Measurements from ENCODE around the gene PTK7.
"Not testable (repeated sequence)": the region's sequence is repeated elsewhere in the genome, so short reads cannot be mapped to it uniquely, and the experiment has no call there.

PTK7 gene

DNA sequence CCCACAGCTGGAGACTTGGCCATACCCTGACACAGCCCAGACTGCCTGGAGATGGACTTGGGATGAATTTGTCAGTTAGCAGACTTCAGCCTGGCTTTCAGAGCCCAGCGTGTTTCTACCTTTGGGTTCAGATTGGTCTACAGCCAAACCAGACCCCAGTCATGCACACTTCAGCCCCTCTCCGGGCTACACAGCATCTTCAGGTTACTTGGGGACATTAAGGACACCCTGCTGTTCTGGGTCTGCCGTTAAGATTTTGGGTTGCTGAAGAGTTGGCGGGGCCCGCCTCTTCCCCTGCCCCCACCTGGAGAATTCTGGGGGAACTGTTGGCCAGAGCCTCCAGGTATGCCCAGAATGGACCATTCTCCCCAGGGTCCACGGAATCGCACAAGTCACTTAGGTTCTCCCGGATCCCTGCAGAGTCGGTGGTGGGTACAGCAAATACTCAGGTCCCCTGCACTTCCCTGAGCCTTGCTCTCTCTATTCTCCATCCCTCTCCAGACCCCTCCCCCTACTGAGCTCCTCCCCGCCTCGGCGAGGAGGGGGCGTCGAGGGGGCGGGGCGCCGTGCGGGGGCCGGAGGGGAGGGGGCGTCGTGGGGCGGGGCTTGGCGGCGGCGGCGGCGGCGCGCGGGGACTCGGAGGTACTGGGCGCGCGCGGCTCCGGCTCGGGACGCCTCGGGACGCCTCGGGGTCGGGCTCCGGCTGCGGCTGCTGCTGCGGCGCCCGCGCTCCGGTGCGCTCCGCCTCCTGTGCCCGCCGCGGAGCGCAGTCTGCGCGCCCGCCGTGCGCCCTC is at the start of gene PTK7:
TSS of gene PTK7 (plus strand) at position 645 of the 794 bp plus-strand sequence. CDS start 175 bp downstream, outside the sequence.
- DNase-seq, result peak; percentile 82

DNA sequence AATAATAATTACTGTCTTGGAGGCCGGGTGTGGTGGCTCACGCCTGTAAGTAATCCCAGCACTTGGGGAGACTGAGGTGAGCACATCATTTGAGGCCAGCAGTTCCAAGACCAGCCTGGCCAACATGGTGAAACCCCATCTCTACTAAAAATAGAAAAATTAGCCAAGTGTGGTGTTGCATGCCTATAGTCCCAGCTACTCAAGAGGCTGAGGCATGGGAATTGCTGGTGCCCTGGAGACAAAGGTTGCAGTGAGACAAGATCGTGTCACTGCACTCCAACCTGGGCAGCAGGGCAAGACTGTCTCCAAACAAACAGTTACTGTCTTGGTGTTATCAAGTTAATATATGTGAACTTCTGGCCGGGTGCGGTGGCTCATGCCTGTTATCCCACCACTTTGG is 49.7 kb upstream of the PTK7 start:
- no peak for DNase-seq

DNA sequence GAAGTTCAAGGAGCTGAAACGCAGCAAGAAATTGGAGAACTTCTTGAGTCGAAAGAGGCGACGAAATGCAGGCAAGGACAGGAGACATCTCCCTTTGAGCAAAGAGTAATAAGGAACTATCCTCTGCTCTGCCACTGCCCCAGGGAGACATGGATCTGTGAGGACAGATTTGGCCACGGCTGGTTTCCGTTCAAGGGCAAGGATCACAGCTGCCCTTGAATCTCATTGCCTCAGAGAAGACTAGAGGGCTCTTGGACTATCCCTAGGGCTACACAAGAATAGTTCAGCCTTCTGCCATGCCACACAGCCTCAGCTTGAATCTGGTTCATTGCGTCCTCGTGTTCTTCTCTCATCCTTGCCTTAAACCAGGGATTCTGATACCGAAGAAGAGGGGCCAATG is 47.0 kb upstream of the PTK7 start:
- DNase-seq, result no peak

DNA sequence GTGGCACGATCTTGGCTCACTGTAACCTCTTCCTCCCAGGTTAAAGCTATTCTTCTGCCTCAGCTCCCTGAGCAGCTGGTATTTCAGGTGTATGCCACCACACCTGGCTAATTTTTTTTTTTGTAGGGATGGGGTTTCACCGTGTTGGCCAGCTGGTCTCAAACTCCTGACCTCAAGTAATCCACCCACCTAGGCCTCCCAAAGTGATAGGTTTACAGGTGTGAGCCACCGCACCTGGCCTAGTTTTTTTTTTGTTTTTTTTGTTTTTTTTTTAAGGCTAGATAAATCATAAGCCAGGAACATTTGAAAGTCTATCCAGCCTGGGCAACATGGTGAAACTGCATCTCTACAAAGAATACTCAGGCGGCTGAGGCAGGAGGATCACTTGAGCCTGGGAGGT is 43.8 kb upstream of the PTK7 start:
- no peak for DNase-seq

DNA sequence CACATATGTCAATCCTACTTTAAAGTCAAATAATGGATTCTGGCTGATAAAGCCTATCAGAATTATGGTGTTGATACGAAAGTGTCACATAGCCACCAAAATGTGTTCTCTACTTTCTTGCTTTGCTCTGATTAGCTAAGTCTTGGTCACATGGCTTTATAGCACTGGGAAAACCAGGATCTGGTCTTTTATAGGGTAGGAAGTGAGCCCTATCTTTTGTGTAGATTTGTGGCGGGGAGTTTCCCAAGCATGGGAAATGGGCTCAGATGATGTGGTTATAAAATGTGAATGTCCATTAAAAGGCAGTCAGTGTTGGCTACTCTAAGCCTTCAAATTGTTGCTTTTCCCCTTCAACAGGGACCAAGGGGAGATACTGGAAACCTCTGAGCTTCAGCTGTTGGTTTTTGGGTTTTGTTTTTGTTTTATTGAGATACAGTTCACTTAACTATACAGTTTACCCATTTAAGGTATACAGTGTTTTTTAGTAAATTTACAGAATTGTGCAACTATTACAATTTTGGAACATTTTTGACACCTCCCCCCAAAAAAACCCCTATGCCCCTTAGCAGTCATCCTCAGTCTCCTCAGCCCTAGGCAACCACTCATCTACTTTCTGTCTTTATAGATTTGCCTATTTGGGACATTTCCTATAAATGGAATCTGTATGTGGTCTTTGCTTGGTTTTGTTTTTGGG is 42.5 kb upstream of the PTK7 start:
- no peak for DNase-seq

DNA sequence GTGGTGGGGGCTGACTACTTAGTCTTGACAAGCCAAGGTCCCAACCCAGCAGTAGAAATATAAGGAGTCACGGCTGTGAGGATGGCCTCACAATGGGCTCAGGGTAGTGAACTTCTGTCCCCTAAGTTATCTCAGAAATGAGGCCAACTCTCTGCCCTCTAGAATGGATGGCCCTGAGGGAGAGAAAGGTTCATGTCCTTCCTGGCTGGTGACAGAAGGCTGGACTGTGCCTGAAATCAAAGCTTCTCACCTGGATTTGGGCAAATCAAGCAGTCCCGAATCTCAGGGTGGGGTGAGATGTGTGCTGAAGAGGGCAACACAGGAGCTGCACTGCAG is 42.0 kb upstream of the PTK7 start:
- DNase-seq, result no peak

DNA sequence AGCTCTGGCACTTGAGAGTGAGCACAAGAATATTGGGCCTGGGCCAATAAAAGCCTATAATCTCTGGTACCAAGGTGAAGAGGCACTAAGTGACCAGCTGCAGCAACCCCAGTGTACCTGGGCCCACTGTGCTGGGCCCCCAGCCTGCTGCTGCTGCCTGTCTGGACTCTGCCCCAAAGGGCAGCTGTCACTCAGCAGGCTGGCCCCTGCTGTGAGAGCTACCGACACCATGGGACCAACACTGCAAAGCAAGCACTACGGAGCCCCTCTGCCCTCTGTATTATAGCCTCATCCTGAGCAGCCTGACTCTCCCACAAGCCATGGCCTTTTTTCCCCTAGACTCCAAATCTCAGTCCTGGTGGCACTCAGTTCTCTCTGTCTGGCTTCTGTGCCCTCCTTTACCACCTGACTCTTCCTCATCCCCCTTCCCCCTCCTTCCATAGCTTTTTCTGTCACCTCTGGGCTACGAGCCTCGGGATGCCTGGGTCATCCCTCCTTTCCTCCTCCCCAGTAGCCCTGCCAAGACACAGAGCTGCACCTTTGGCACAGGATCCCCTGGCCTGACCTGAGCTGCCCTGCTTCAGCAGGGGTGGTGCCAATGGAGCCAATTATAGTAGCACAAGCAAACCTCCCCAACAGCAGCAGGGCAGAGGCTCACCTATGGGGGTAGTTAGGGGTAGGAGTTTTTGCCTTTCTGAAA is 40.5 kb upstream of the PTK7 start:
- DNase-seq, result no peak

DNA sequence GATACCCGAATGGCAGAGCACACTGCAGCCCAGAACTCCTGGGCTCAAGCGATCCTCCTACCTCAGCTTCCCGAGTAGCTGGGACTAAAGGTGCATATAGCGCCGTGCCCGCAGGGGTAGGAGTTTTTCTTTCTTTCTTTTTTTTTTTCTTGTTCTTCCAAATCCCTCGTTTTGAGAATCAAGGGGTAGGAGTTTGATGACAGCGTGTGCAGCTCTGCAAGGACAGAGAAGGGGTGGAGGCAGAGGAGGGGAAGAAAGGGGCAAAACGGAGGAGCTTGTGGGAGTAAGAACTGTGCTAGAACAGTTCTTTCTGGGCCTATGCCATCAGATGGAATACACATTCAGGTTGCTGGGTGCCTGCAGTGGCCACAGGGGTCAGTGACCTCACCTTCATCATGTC is 39.4 kb upstream of the PTK7 start:
- DNase-seq, result no peak

DNA sequence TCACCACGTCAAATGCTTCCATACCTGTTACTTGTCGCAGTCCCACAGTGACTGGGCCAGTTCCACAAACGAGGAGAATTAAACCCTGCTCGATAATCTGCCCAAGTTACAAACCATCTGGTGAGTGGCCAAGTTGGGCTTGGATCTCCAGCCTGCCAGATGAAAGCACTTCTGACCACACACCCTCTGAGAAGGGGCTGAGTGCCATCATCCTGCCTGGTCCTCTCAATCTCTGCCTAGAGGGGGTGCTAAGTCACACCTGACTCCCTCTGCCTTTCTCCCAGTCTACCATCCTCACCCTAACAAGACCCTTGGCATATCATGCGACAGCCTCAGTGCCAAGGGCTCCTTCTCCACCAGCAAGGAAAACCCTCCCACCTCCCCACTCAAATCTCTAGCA is 38.9 kb upstream of the PTK7 start:
- DNase-seq, result no peak

DNA sequence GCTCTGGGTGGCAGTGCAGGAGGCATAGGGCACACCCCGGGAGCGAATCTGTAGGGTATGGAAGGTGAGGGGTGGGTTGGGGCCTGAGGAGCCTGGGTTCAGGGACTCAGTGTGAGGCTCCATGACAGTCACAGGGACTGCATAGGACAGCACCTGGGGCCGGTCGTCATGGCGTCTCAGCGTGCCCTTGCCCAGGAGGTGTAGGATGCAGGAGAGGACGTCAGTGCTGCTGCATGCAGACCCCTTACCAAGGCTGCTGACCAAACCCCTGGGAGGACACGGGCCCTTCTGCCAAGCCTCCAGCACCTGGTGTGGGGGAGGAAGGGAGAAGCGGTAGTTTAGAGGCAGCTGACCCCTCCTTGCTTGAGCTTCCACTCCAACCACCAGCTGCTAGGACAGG is 38.4 kb upstream of the PTK7 start:
- no peak for DNase-seq

DNA sequence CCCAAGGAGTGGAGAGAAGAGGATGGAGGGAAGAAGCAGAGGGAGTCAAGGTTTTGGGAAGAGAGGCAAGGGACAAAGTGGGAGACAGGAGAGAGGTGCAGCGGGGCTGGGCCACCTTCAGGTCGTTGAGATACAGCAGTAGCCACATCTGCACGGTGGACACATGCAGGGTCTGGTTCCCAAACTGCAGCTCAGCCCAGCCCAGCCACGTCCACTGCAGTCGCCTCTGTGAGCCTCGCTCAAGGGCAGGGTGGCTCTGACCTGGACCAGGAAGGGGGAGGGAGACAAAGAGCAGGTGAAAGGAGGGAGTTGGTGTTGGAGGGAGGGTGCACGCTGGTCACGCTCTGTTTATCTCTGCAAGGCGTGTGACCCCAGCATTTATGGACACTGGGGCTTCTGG is 37.4 kb upstream of the PTK7 start:
- no peak for DNase-seq

DNA sequence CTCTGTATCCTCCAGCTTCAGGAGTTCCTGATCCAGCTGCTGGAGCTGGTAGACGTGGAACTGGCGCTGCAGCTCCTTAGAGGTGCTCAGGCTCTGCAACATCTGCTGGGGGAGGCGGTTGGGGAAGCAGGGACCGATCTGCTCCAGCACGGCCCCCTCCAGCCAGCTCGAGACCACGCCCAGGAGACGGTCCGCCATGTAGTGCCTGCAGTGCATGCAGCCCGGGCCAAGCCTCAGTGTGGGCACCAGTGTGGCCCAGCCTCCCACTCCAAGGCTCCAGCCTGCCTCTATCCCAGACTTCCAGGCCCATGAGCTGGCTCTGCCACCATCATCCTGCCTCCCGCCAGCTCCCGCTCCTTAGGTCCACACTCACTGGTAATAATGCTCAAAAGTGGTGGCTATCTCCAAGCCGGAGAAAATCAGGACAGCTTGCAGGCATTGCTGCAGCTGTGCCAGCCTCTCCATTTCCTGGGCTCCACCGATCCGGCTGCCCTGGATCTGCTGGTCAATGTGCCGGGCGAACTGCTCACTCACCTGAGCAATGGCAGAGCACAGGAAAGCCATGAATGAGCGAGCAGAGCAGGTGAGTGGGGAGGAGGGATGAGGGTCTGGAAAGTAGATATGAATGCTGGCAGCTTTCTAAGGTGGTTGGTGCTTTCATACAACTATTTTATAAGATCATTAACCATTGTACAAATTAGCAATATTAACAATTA is 35.4 kb upstream of the PTK7 start:
- DNase-seq, result no peak

DNA sequence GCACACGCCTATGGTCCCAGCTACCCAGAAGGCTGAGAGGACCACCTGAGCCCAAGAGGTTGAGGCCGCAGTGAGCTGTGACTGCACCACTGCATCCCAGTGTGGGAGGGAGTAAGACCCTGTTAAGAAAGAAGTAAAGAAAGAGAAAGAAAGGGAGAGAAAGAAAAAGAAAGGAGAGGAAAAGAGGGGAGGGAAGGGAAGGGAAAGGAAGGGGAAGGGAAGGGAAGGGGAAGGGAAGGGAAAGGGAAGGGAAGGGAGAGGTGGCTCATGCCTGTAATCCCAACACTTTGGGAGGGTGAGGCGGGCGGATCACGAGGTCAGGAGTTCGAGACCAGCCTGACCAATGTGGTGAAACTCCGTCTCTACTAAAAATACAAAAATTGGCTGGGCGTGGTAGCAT is 34.6 kb upstream of the PTK7 start:
- not testable (repeated sequence) for DNase-seq

DNA sequence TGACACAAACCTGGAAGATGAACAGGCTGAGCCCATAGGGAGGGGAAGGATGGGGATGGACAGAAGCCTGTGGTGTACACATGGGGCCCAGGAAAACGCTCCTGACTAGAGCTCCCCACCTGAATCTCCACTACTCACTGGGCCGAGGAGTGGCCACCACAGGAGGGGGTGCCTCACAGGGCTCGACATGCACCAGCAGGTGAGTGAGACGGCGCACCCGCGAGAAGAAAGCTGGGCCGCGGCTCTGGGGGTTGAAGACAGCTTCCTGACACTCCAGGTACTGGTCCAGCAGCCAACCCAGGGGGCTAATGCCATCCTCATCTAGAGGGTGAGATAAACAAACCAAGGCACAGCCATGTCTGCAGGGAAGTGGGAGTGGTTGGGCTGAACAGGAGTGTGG is 32.8 kb upstream of the PTK7 start:
- no peak for DNase-seq

DNA sequence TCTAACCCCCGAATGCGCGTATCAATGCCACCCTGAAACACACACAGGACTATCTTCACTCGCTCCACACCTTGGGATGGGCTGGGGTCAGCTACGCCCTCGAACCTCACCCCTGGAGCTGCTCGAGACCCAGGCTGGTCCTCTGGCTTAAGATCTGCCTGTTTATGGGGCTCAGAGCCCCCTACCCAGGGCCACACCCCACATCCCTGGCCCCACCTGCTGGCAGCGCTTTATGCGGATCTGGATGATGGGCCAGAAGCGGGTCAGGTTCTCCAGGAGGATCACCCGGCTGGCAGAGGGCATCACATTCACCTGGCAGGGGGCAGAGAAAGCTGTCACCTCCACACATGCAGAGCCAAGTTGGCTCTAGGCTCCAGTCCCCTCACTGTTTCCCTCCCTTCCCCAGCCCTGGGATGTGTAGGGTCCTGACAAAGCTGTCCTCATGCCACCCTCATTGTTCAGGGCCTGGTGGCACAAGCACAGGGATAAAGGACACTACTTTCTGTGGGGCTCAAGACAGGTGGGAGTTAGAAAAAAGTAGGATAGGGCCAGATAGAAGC is 30.7 kb upstream of the PTK7 start:
- no peak for DNase-seq

DNA sequence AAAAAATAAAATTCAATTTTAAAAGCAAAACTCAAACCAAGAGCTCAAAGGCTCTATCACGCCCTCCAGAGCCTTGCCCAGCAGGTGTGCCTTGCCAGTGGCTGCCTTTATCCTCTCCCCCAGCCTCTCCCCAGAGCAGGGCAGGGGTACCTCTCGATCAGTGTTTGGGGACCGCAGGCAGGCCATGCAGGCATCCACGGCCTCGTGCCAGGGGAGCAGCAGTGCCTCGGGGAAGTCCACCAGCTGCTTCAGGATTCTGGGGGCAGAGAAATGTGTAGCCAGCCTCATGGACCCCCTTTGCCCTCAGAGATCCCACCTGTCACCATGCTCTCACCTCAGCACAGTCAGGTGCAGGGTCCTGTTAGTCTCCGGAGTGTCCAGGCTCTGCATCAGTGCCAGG is 28.1 kb upstream of the PTK7 start:
- no peak for DNase-seq

DNA sequence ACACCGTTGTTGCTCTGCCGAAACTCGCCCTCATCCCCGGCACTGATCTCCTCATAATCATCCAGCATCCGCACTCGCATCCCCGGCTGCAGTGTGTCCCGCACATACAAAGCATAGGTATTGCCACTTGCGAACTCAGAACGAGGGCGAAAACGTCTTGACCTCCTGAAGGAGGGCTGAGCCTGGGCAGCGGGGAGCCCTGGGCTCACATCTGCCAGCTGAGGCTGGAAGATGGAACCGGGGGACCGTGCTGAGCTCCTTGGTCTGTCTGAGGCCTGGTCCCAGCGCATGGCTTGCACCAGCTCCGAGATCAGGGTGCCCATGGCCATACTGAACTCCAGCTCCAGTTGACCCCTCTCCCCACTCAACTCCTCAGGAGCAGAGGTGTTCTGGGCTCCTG is 25.1 kb upstream of the PTK7 start:
- DNase-seq, result no peak

DNA sequence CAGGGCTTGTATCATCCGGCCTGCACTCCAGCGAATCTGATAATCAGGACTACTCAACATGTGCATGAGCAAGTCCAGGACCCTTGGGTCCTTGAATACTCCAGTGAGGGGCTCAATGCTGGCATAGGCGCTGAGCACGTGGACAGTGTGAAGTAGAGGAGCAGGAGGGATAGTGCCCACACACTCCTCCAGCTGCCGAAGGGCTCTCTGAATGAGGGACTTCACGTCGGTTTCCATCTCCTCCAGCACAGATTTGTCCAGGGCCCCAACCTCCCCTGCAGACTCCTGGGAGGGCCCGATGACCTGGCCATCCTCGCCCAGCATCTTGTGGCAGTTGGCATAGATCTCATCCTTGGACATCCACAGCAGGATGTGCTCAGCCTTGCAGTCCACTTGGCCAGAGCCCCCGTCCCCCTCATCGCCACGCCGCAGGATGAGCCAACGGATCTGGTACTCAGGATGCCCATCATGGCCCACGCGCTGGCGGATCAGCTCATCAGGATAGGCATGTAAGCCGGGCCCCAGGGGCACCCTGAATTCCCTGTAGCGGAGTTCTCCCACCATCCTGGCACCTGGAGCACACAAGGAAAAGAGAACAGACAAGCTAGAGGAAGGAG is 23.8 kb upstream of the PTK7 start:
- no peak for DNase-seq

DNA sequence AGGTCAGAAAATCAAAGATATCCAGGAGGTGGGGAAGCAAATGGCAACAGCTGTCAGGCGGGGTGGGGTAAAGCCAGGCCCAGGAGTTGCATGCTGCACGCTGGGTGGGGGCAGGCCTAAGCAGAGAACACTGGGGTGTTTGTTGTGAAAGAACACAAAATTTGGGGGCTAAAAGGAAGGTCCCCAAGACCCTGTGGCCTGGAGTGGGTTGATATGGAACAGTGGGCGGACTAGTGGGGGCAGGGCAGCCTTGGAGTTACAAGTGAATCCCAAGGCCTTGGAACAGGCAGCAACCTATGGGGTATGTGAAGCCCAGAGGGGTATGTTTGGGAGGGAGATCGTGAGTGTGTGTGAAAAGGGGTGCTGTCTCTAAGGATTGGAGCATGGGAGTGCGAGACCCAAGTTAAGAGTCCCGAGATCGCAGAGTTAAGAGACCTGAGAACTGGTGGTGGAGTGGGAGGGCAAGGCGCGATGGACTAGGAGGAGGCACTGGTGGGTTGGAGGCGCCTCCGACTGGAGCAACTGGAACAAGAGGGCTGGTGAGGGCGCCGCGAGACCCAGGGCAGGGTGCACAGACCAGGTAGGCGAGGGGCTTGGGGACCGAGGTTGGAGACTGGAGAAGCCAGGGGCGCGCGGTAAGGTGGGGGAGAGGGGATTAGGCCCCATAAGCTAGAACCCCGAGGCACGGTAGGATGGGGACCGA is 23.1 kb upstream of the PTK7 start:
- DNase-seq, result no peak

DNA sequence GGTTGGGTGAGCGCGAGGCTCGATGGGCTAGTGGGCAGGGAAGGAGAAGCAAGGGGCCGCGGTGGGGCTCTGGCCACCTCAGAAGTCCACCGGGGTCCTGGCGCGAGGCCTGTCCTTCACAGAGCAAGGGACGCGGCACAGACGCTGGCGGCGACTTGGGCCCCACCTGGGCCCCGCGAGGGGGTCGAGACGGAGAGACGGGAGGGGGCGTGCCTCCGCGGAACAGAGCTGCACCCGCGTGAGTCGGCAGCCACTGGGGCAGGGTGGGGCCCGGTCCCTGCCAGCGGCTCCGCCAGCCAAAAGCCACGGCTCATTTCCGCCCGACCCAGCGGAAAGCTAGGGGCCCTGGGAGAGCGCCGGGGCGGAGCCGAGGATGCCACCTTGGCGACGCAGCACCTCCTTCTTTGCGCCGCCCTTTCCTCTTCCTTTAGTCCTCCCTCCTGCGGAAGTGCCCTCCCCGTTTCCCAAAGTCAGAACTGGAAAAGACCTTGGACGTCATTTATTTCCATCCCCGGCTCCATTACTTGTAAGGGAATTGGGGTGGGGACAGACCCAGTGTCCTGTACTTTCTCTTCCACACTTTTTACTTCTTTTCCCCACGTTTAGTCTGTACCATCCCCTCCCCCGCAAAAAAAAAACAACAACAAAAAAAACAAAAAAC is 22.4 kb upstream of the PTK7 start, which contains the start of gene CUL7:
TSS of gene CUL7 (minus strand) at position 307 of the 661 bp plus-strand sequence. CDS start 1,063 bp downstream, outside the sequence.
- DNase-seq, result peak; percentile 96

DNA sequence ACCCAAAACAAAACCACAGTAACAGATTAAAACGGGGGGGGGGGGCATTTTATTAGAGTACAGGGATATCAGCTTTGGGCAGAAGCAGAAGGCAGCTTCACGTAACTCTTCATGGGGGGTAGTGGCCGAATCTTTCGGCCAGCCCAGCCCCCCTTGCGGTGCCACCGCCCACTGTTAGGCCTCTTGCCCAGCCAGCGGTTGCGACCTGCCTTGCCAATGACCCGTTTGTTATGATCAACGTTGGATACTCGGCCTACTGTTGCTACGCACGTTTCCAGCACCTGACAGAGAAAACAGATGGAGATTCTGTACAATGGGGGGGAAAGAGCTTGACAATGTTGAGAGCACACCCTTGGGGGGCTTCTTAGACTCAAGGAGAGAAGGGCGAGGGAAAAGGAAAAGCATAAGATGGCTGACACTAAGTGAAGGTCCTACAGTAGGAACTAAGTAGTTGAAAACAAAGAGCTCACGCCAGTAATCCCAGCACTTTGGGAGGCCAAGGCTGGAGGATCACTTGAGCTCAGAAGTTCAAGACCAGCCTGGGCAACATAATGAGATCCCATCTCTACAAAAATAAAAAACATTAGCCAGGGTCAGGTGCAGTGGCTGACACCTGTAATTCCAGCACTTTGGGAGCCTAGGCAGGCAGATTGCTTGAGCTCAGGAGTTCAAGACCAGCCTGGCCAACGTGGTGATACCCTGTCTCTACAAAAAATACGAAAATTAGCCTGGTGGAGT is 21.7 kb upstream of the PTK7 start:
- no peak for DNase-seq

Measured in fibroblast of upper back skin (primary cell).